MG63 (cell line): ENCODE measurements around the gene SMYD2. TPM values are rescaled to one million over a fixed set of nuclear protein-coding genes. Genes with fewer than 3 reads are reported as not detected.

ENCODE experiments used
- DNase-seq: peaks from one replicate; pipeline ENCODE4 v3.0.0-alpha.2; 2020
- H3K27me3 ChIP-seq: fragments of 250-450 bp; sonication (Bioruptor Pico); 2 replicates; pipeline ENCODE4 v1.5.1; 2020; ENCODE audit warnings: mild to moderate bottlenecking, moderate library complexity
- H3K36me3 ChIP-seq: fragments of 250-450 bp; sonication (Bioruptor Pico); 2 replicates; pipeline ENCODE4 v1.5.1; 2020; ENCODE audit warnings: mild to moderate bottlenecking, moderate library complexity
- H3K4me3 ChIP-seq: fragments of 250-450 bp; sonication (Bioruptor Pico); 2 replicates; pipeline ENCODE4 v1.5.1; 2020; ENCODE audit warnings: mild to moderate bottlenecking, moderate library complexity
- H3K9me3 ChIP-seq: fragments of 250-450 bp; sonication (Bioruptor Pico); 2 replicates; pipeline ENCODE4 v1.5.1; 2020; ENCODE audit warnings: mild to moderate bottlenecking, moderate library complexity
- total RNA-seq: library from RNA; depleted of rRNA; stranded (reverse); fragments of >200 nt; shearing (Covaris generic); gene quantifications from 2 replicates; pipeline ENCODE4 v1.2.3, GENCODE V29; 2014; ENCODE audit warnings: low replicate concordance

SMYD2 gene
- total RNA-seq, 1 experiment from 2014 or later: 73.4 TPM

DNA sequence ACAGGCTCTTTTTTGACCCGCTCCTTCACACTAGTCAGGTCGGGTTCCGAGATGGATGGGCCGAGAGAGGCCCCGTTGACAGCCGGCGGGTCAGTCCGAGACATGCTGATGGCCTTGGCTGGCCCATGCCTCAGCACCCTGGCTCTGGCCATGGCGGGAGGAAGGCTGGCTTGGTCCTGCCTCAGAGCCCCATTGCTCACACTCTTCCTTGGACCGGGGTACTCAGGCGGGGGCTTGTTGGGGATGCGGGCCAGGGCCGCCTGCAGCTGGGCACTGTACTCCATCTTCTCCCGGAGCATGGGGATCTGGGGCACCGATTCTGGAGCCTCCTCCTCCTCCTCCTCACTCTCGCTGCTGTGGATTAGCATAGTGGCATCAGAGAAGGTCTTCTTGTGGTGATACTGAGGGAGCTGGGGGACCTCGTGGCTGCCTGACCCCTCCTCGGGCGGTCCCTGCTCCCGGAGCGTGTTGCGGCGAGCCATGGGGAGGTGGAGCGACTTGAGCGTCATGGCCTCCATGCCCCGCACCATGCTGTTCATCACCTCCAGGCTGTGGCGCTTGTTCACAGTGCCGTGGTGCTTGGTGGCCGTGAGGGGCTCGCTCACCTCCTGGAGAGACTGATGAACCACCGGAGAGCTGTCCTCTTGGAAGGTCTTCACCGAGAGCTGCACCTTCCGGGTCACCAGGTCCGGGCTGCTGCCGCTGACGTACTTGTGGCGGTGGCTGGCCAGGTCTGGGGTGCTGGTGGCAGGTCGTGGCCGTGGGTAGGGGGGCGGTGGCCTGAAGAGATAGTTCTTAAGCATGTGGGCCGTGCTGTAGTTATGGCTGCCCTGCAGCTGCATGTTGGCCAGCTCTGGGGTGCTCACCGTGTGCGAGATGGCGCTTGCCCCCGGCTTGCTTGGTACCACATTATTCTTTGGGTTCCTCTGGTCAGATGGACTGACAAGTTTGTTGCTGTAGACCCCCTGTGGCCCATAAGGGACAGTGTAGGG, 102.7 kb downstream of the SMYD2 start:
- no peaks in the 10 kb centered on the region for H3K9me3 ChIP-seq
- no peaks in the 10 kb centered on the region for H3K27me3 ChIP-seq
- DNase-seq: no peak
- H3K4me3 ChIP-seq: no peak overlapping the region
- H3K36me3 ChIP-seq: peaks cover 86% of the 10 kb centered on the region

DNA sequence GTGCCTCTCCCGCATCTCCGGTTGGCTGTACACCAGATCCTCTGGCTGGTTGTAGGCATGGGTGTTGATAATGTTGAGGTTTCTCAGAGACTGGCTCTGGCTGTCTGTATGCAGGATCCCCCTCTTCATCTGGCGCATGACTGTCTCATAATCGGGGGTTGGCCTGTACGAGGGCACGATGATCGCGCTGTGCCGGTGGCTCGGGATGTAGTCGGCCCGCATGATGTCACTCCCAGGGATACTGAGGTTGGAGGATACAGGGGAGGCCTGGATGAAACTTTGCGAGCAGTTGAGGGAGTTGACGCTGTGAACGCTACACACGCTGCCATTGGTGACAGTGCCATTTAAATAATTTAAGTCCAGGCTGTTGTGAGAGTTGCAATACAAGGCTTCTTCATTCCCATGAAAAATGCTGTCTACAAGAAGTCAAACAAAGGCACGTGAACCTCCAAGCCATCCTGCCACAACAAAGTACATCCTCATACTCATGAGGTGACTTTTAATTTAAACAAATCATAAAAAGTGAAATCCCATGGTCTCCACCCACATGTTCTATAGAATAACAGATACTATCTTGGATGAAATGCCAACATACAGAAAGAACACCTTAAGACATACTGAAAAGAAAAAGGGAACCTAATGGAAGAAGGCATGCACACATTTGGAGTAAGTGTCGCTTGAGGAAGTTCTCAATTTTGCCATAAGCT, 103.6 kb downstream of the SMYD2 start:
- Histone ChIP-seq H3K4me3 (no peak overlapping the region), H3K36me3 (peaks cover 78% of the 10 kb centered on the region)
- DNase-seq: no peak

DNA sequence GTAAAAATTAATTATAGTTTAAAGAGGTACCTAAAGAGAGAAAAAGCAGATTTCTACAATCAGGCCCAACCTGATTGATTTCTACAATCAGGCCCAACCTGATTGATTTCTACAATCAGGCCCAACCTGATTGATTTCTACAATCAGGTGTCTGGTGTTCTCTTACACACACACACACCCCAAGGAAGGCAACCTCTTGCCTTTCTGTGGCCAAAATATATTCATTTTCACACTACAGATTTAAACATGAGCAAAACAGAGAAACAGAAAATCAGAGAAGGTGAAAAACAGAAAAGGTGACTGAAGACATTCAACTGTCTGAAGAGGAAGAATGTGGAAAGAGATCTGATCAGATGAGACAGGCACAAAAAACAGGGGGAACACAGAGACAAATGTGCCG, 104.5 kb downstream of the SMYD2 start:
- DNase-seq: no peak
- no peaks in the 10 kb centered on the region for H3K9me3 ChIP-seq
- no peak overlapping the region for H3K4me3 ChIP-seq
- H3K27me3 ChIP-seq: no peaks in the 10 kb centered on the region
- peaks cover 78% of the 10 kb centered on the region for H3K36me3 ChIP-seq

More for the DNA sequence above, 103.6 kb downstream of the SMYD2 start:
- no peaks in the 10 kb centered on the region for H3K27me3 ChIP-seq
- no peaks in the 10 kb centered on the region for H3K9me3 ChIP-seq

DNA sequence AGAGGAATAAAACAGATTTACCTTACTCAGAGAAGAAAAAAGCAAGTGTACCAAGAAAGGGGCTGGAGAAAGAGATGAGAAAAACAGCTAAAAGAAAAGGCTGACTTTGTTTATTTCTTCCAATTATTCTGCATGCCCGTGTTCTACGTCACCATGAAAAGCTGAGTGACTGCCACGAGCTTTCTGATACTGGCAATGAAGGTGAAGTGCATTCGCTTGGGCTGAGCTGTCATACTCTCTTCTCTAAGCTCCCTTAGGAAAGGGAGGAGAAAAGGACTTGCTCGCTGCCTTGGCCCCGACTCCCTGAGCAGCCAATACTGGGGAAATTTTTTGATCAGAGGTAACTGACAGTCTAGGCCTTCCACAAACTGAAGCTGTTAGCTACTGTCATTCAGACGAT, 105.4 kb downstream of the SMYD2 start:
- Histone ChIP-seq H3K4me3 (no peak overlapping the region), H3K27me3 (no peaks in the 10 kb centered on the region), H3K36me3 (peaks cover 78% of the 10 kb centered on the region), H3K9me3 (no peaks in the 10 kb centered on the region)
- no peak for DNase-seq
